ENCODE results near the gene MTUS2. TPM values are rescaled to one million over a fixed set of nuclear protein-coding genes. Genes with fewer than 3 reads are reported as not detected.

The MTUS2 gene
- total and polyA plus RNA-seq, 10 of the 15 experiments (the other 5 are each of a cell fraction or from before 2014, with no cell fraction given) = under 0.01 to 0.05 (median 0.02) TPM; not detected in 6

DNA sequence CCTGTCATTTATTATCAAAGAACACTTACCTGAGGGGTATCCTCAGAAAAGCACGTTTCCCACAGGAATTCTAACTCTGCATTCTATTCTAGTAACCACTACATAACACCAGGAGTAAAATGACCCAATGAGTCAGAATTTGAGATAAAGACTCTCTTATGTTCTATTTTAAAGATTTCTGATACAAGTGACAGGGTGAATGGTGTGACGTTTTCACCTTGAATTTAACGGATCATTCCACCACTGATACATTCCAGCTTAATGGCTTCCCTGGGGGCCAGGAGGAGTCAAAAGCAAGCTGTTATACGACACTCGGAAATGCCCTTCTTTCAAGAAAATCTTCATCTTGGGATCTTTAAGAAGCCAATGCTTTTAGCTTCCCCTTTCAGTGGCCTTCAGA lies 720.2 kb downstream of the MTUS2 start:
- intact Hi-C loops (cut with micrococcal nuclease; ENCODE audit: unreplicated experiment) = no loop called here
- H3K79me2 ChIP-seq (ENCODE audit: control insufficient read depth, insufficient read depth, low read length) = peaks cover 18% of the 10 kb centered on the region

More for the DNA sequence above, 720.2 kb downstream of the MTUS2 start:
- Histone ChIP-seq H3K36me3 (ENCODE audit: control insufficient read depth in 2 of 2, insufficient read depth in 2 of 2, low read length in 1 of 2) (peaks cover 2 to 8% of the 10 kb centered on the region in 2 experiments; a peak in 3 of 4 replicates), H3K4me1 (ENCODE audit: control insufficient read depth, insufficient read depth, low read length) (peaks cover 13% of the 10 kb centered on the region), H3K9ac (ENCODE audit: control insufficient read depth, insufficient read depth, low read length) (no peak overlapping the region), H3K9me3 (replicated peaks; ENCODE audit: control insufficient read depth, insufficient read depth, low read length) (no peaks in the 10 kb centered on the region), H3K27me3 (replicated peaks in 1 of 2; ENCODE audit: control insufficient read depth in 2 of 2, insufficient read depth in 2 of 2, low read length in 1 of 2) (no peaks in the 10 kb centered on the region), H4K20me1 (ENCODE audit: control insufficient read depth, insufficient read depth) (0 out of 2 replicates have a peak, but pooled peaks cover 6% of the 10 kb centered on the region), H3K4me3 (no peak overlapping the region), H3K27ac (ENCODE audit: control insufficient read depth, insufficient read depth) (no peak overlapping the region), H3K4me2 (ENCODE audit: control insufficient read depth, insufficient read depth) (no peak overlapping the region), H2AFZ (ENCODE audit: control insufficient read depth, low read depth, low read length) (no peak overlapping the region)
- DNase-seq (ENCODE audit: low read depth, low spot score) (no peak), ATAC-seq (no peak), FAIRE-seq (no peak)
- TF ChIP-seq BHLHE40 (IDR thresholded peaks at IDR 0.05; ENCODE audit: borderline replicate concordance in 1 of 2, low read depth in 2 of 2, low read length in 1 of 2) (no peak), KDM1A (IDR thresholded peaks at IDR 0.05; ENCODE audit: borderline replicate concordance) (no peak), RFX5 (IDR thresholded peaks at IDR 0.05; ENCODE audit: low read depth, low read length) (no peak), RELB (IDR thresholded peaks at IDR 0.05; ENCODE audit: low read depth) (no peak), ZNF217 (IDR thresholded peaks at IDR 0.05) (no peak), STAT3 (IDR thresholded peaks at IDR 0.05; ENCODE audit: low read depth, low read length) (no peak), EZH2 (IDR thresholded peaks at IDR 0.05; ENCODE audit: borderline replicate concordance, control insufficient read depth, low read depth, low read length) (no peak), NFYB (IDR thresholded peaks at IDR 0.05; ENCODE audit: insufficient read depth, low read depth, low read length) (no peak)
- no TSS peak for BruUV-seq (replicated peaks)
- 82% methylated on average over 5 of the region's 5 CpGs for WGBS (ENCODE audit: insufficient coverage, insufficient replicate concordance, low lambda C conversion rate, missing lambda C conversion rate)
- ChIA-PET SMC1A (ENCODE audit: uncharacterized antibody, unreplicated experiment) (no interaction called here), POLR2A (no interaction called here), RAD21 (ENCODE audit: unreplicated experiment) (no interaction called here), CTCF (no interaction called here)
- in situ Hi-C loops (cut with MboI) = no loop called here
